Stimulated activated CD8-positive, alpha-beta memory T cell treated with anti-CD3 and anti-CD28 coated beads, Interleukin-4, amount 100 ng/mL, for 48 hours (primary cell): ENCODE data around the gene CD34.
A peak's percentile ranks its signal among the peaks of the same experiment; 100 is the strongest.

ENCODE experiments used
- DNase-seq: peaks from one replicate; pipeline ENCODE4 v3.0.0-alpha.2; 2020

CD34 gene

GRCh38 chr1:207871117-207871649, 39.7 kb downstream of the CD34 start:
- peak; percentile 20 for DNase-seq

- DNase-seq = peak; percentile 22
Measured at GRCh38 chr1:207870306-207871031, 40.5 kb downstream of the CD34 start.

GRCh38 chr1:207869859-207870258, 41.1 kb downstream of the CD34 start:
- DNase-seq = peak; percentile 16

- peak; percentile 77 for DNase-seq
Measured at GRCh38 chr1:207868774-207869721, 41.9 kb downstream of the CD34 start.

GRCh38 chr1:207868251-207868773, 42.6 kb downstream of the CD34 start:
- no peak for DNase-seq

- no peak for DNase-seq
Measured at GRCh38 chr1:207867136-207868109, 43.5 kb downstream of the CD34 start.

GRCh38 chr1:207866471-207867135, 44.3 kb downstream of the CD34 start:
- no peak for DNase-seq

- DNase-seq = peak; percentile 42
Measured at GRCh38 chr1:207863893-207864535, 46.9 kb downstream of the CD34 start.

GRCh38 chr1:207862241-207862787, 48.6 kb downstream of the CD34 start:
- no peak for DNase-seq

GRCh38 chr1:207861442-207862177, 49.3 kb downstream of the CD34 start:
- no peak for DNase-seq

GRCh38 chr1:207860531-207860930, 50.4 kb downstream of the CD34 start:
- no peak for DNase-seq

GRCh38 chr1:207858806-207859205, 52.1 kb downstream of the CD34 start:
- DNase-seq = no peak

- DNase-seq = no peak
Measured at GRCh38 chr1:207858281-207858680, 52.6 kb downstream of the CD34 start.

- no peak for DNase-seq
Measured at GRCh38 chr1:207857447-207857846, 53.5 kb downstream of the CD34 start.

- DNase-seq = peak; percentile 5
Measured at GRCh38 chr1:207856276-207857023, 54.5 kb downstream of the CD34 start.

- no peak for DNase-seq
Measured at GRCh38 chr1:207854001-207854400, 56.9 kb downstream of the CD34 start.

- DNase-seq = no peak
Measured at GRCh38 chr1:207853372-207853757, 57.6 kb downstream of the CD34 start.

- DNase-seq = no peak
Measured at GRCh38 chr1:207852576-207853371, 58.2 kb downstream of the CD34 start.
